Subcutaneous adipose tissue (tissue), 4 donors: ENCODE data around the gene SLC35B3. TPM values are rescaled to one million over a fixed set of nuclear protein-coding genes. Genes with fewer than 3 reads are reported as not detected.

Experiments used
- total RNA-seq, 4 donors: library from RNA; depleted of rRNA; stranded (reverse); fragments of >200 nt; gene quantifications; one replicate each; pipeline ENCODE4 v1.1.0, GENCODE V29; 2016
- TF ChIP-seq, protein P1 (sequence below): fragments of 450-650 bp; IDR thresholded peaks from one replicate; pipeline ENCODE4 v1.5.1; 2016; ENCODE audit warnings: low read depth, mild to moderate bottlenecking, control low read depth, antibody characterized with exemption, moderate library complexity

SLC35B3 gene
- total RNA-seq, 4 donors from 2014 or later: 18.2 to 23.8 (median 20.3) TPM

- TF ChIP-seq, protein P1, sequence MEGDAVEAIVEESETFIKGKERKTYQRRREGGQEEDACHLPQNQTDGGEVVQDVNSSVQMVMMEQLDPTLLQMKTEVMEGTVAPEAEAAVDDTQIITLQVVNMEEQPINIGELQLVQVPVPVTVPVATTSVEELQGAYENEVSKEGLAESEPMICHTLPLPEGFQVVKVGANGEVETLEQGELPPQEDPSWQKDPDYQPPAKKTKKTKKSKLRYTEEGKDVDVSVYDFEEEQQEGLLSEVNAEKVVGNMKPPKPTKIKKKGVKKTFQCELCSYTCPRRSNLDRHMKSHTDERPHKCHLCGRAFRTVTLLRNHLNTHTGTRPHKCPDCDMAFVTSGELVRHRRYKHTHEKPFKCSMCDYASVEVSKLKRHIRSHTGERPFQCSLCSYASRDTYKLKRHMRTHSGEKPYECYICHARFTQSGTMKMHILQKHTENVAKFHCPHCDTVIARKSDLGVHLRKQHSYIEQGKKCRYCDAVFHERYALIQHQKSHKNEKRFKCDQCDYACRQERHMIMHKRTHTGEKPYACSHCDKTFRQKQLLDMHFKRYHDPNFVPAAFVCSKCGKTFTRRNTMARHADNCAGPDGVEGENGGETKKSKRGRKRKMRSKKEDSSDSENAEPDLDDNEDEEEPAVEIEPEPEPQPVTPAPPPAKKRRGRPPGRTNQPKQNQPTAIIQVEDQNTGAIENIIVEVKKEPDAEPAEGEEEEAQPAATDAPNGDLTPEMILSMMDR: no peak
Measured at GRCh38 chr6:8462169-8462568, 26.8 kb upstream of the SLC35B3 start.

- TF ChIP-seq, protein P1: no peak
Measured at GRCh38 chr6:8446391-8446790, 11.0 kb upstream of the SLC35B3 start.

GRCh38 chr6:8442150-8442549 is 6.8 kb upstream of the SLC35B3 start:
- TF ChIP-seq, protein P1: no peak

- TF ChIP-seq, protein P1: no peak
Measured at GRCh38 chr6:8441452-8441851, 6.1 kb upstream of the SLC35B3 start.

DNA sequence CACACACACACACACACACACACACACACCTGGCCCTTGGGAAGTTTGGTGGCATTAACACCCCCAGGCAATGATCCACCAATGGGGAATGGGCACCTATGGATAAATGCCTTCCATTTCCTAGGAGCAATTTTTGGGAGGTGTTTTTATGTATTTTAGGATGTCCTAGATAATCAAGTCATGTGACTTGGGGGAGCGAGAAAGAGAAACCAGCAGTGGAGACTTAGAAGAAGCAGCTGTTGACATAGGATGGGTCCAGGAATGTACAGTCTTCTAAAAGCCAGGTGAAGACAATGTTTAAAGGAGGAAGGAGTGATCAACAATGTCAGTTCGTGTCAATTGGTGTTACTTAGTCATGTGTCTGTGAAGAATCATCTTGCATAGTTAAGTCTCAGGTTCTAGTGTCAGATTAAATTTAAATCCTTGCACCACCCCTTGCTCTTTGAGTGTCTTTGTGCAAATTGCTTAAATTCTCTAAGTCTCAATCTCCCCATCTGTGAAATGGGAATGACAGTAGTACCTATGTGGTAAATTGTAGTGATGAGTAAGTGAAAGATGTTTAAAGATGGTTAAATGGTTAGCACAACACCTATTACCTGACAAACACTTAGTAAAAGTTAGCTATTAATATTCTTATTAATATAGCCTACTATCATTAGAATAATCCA is 4.4 kb upstream of the SLC35B3 start:
- TF ChIP-seq, protein P1: no peak

DNA sequence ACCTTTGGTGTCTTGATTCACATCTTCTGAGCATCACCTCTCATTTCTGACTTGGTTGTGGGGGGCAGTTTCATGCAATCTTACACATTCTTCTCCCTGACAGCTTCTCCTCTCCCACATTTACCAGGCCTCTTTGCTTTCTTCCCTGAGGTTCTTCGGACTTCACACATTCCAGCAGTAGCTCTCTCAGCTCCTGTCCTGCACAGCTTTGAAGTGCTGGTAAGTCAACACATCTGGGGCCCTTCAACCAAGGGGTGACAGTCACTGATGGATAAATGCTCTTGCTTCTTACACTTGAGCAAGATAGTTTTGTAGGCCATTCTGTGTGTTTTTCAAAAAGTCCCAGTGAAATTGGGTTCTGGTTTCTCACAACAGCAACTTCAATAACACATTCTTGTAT is 2.5 kb upstream of the SLC35B3 start:
- TF ChIP-seq, protein P1: no peak

- TF ChIP-seq, protein P1: no peak
Measured at GRCh38 chr6:8436966-8437365, 1.6 kb upstream of the SLC35B3 start.
